ENCODE data around the gene UBE2G1. TPM values are rescaled to one million over a fixed set of nuclear protein-coding genes. Genes with fewer than 3 reads are reported as not detected.

The UBE2G1 gene
- total and polyA plus RNA-seq, 9 of the 15 experiments (the other 6 are each of a cell fraction or from before 2014, with no cell fraction given), result 10.1 to 65.9 (median 29.7) TPM

DNA sequence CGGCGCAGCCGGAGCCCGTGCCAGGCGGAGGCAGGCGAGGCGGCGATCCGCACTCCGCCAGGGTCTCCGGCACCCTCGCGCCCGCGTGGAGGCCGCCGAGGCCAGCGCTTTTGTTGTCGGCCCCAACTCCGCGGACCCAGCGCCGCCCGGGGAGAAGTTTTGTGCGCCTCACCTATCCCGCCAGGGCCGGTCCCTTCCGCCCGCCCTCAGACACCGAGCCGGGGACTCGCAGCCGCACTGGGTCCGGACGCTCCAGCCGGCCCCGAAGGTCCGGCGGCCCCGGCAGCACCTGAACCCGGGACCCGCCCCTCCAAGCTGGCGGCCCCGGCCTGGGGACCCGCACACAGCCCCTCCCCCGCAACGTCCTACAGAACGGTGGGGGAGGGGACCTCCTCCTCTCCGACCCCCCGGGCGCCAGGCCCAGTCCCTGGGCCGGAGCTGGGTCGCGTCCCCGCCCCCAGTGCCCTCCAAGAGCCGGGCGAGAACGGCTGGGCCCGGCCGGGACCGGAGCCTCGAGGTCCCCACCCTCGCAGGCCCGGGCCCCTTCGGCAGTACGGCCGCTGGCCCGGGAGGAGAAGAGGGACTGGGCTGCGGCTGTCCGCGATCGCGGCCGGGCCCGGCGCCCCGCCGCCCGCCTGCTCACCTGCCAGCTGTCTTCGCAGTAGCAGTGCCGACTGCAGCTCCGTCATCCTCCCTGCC lies 698 bp downstream of the UBE2G1 start:
- ATAC-seq (peak; percentile 30), DNase-seq (ENCODE audit: extremely low read depth in 1 of 4, low spot score in 3 of 4) (peak; percentile 25 to 64 (median 52)), FAIRE-seq (no peak)
- peaks cover 56% of the 10 kb centered on the region for H3K79me2 ChIP-seq (ENCODE audit: control insufficient read depth, insufficient read depth, low read length)
- no peaks in the 10 kb centered on the region for H4K20me1 ChIP-seq (replicated peaks; ENCODE audit: control insufficient read depth, insufficient read depth, low read length)
- in situ Hi-C loops (cut with MboI) (no loop called here), intact Hi-C loops (cut with micrococcal nuclease) (loop anchor here (1.0 to 2.0 kb wide), 3 partner anchors 61 to 165 kb away; no protein-coding TSS in a partner anchor)
- ChIA-PET POLR2A (interaction anchor here (0.8 kb wide), 1 partner anchor 23 kb away, joined by 4 read pairs; no protein-coding TSS in a partner anchor), CTCF (ENCODE audit: low intra/inter-chr PET ratio) (no interaction called here)
- no TSS peak for BruUV-seq (replicated peaks)
- peak overlapping the region; percentile 81; the same call in 1 of the 2 replicates for H3K4me2 ChIP-seq (ENCODE audit: insufficient read depth, low read length)
- H3K9ac ChIP-seq (ENCODE audit: insufficient read depth in 1 of 2, low read depth in 2 of 2, low read length in 2 of 2), result peak overlapping the region; percentile 79 to 96
- H3K4me1 ChIP-seq (replicated peaks in 1 of 2; ENCODE audit: control insufficient read depth in 2 of 2, insufficient read depth in 2 of 2, low read length in 2 of 2), result peaks cover 2 to 25% of the 10 kb centered on the region in 2 experiments; a peak in 3 of 5 replicates
- H3K27ac ChIP-seq (ENCODE audit: extremely low read depth, low read depth, low read length), result peak overlapping the region; percentile 90
- H3K4me3 ChIP-seq, result peak overlapping the region; percentile 91
- peak overlapping the region; percentile 52 for H2AFZ ChIP-seq (ENCODE audit: low read depth, low read length)
- no peaks in the 10 kb centered on the region for H3K27me3 ChIP-seq (ENCODE audit: control insufficient read depth in 2 of 2, insufficient read depth in 2 of 2, low read length in 2 of 2)
- no peaks in the 10 kb centered on the region for H3K9me3 ChIP-seq (replicated peaks; ENCODE audit: control insufficient read depth, insufficient read depth, low read depth, low read length)
- H3K9me1 ChIP-seq (ENCODE audit: control insufficient read depth, insufficient read depth, low read length), result no peaks in the 10 kb centered on the region
- under 1% methylated on average over 27 of the region's 82 CpGs for WGBS (ENCODE audit: insufficient coverage, low coverage, missing lambda C conversion rate)
- H3K36me3 ChIP-seq (ENCODE audit: control insufficient read depth, insufficient read depth, low read length), result peaks cover 21% of the 10 kb centered on the region; the same call in 1 of the 3 replicates
- TF ChIP-seq TAF15 (IDR thresholded peaks at IDR 0.05; ENCODE audit: low read depth, low read length), result no peak
- no peak for TF ChIP-seq JUN (IDR thresholded peaks at IDR 0.05; ENCODE audit: borderline replicate concordance, low read depth, low read length)
- 0 out of 2 replicates have a peak, but pooled peaks have one; percentile 29 for TF ChIP-seq JUN (CRISPR knock-in tag; IDR thresholded peaks at IDR 0.05; ENCODE audit: borderline replicate concordance)
- no peak for TF ChIP-seq HEY1 (CRISPR knock-in tag; IDR thresholded peaks at IDR 0.05; ENCODE audit: borderline replicate concordance)
- TF ChIP-seq RBM14 (IDR thresholded peaks at IDR 0.05; ENCODE audit: borderline replicate concordance, insufficient read depth, low read depth, low read length), result 0 out of 2 replicates have a peak, but pooled peaks have one; percentile 71
- TF ChIP-seq KLF16 (IDR thresholded peaks at IDR 0.05), result no peak
- no peak for TF ChIP-seq ZNF212 (CRISPR knock-in tag; IDR thresholded peaks at IDR 0.05)
- TF ChIP-seq, protein P1, sequence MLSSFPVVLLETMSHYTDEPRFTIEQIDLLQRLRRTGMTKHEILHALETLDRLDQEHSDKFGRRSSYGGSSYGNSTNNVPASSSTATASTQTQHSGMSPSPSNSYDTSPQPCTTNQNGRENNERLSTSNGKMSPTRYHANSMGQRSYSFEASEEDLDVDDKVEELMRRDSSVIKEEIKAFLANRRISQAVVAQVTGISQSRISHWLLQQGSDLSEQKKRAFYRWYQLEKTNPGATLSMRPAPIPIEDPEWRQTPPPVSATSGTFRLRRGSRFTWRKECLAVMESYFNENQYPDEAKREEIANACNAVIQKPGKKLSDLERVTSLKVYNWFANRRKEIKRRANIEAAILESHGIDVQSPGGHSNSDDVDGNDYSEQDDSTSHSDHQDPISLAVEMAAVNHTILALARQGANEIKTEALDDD (IDR thresholded peaks at IDR 0.05), result no peak
- TF ChIP-seq NRF1 (conservative IDR thresholded peaks at IDR 0.05 in 1 of 2, IDR thresholded peaks at IDR 0.05 in 1 of 2), result no peak
- TF ChIP-seq ARID1B (IDR thresholded peaks at IDR 0.05), result no peak
- TF ChIP-seq, protein P2, sequence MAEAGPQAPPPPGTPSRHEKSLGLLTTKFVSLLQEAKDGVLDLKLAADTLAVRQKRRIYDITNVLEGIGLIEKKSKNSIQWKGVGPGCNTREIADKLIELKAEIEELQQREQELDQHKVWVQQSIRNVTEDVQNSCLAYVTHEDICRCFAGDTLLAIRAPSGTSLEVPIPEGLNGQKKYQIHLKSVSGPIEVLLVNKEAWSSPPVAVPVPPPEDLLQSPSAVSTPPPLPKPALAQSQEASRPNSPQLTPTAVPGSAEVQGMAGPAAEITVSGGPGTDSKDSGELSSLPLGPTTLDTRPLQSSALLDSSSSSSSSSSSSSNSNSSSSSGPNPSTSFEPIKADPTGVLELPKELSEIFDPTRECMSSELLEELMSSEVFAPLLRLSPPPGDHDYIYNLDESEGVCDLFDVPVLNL (CRISPR knock-in tag; IDR thresholded peaks at IDR 0.05; ENCODE audit: low read depth), result no peak
- no peak for TF ChIP-seq HDGF (IDR thresholded peaks at IDR 0.05)
- no peak for TF ChIP-seq MBD2 (IDR thresholded peaks at IDR 0.05; ENCODE audit: borderline replicate concordance, low read depth)
- no peak for TF ChIP-seq CHD2 (IDR thresholded peaks at IDR 0.05; ENCODE audit: low read depth, low read length)
- no peak for TF ChIP-seq ZSCAN29 (IDR thresholded peaks at IDR 0.05)
- TF ChIP-seq, protein P3, sequence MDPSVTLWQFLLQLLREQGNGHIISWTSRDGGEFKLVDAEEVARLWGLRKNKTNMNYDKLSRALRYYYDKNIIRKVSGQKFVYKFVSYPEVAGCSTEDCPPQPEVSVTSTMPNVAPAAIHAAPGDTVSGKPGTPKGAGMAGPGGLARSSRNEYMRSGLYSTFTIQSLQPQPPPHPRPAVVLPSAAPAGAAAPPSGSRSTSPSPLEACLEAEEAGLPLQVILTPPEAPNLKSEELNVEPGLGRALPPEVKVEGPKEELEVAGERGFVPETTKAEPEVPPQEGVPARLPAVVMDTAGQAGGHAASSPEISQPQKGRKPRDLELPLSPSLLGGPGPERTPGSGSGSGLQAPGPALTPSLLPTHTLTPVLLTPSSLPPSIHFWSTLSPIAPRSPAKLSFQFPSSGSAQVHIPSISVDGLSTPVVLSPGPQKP (CRISPR knock-in tag; IDR thresholded peaks at IDR 0.05), result no peak
- no peak for TF ChIP-seq HMG20B (CRISPR knock-in tag; IDR thresholded peaks at IDR 0.05)
- TF ChIP-seq, protein P4, sequence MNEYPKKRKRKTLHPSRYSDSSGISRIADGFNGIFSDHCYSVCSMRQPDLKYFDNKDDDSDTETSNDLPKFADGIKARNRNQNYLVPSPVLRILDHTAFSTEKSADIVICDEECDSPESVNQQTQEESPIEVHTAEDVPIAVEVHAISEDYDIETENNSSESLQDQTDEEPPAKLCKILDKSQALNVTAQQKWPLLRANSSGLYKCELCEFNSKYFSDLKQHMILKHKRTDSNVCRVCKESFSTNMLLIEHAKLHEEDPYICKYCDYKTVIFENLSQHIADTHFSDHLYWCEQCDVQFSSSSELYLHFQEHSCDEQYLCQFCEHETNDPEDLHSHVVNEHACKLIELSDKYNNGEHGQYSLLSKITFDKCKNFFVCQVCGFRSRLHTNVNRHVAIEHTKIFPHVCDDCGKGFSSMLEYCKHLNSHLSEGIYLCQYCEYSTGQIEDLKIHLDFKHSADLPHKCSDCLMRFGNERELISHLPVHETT (CRISPR knock-in tag; conservative IDR thresholded peaks at IDR 0.05 in 1 of 2, IDR thresholded peaks at IDR 0.05 in 1 of 2), result peak in 1 of 2 experiments; percentile 19; a peak in 1 of 4 replicates
- no peak for TF ChIP-seq BRD4 (IDR thresholded peaks at IDR 0.05)

Data from K562 (cell line).